Neuronal stem cell (in vitro differentiated cells): ENCODE measurements around the gene ZNF398.
"Not testable (repeated sequence)": the region's sequence is repeated elsewhere in the genome, so short reads cannot be mapped to it uniquely, and the experiment has no call there.

Experiments
- DNase-seq: peaks from one replicate; pipeline ENCODE4 v3.0.0-alpha.2; 2013; ENCODE audit warnings: low spot score
- H2AFZ ChIP-seq: one replicate; pipeline ENCODE4 v1.6.1; 2013; ENCODE audit warnings: mild to moderate bottlenecking, low read length, inconsistent platforms
- H2AK5ac ChIP-seq: 2 replicates; pipeline ENCODE4 v1.6.1; 2013; ENCODE audit warnings: low read depth, mild to moderate bottlenecking, inconsistent platforms, low read length, moderate library complexity, mixed read lengths
- H2BK120ac ChIP-seq: 2 replicates; pipeline ENCODE4 v1.6.1; 2013; ENCODE audit warnings: low read depth, mild to moderate bottlenecking, inconsistent platforms, low read length, moderate library complexity, mixed read lengths
- H2BK12ac ChIP-seq: one replicate; pipeline ENCODE4 v1.6.1; 2013; ENCODE audit warnings: low read length, inconsistent platforms
- H2BK15ac ChIP-seq: 2 replicates; pipeline ENCODE4 v1.6.1; 2013; ENCODE audit warnings: mild to moderate bottlenecking, low read length, inconsistent platforms, mixed read lengths
- H2BK5ac ChIP-seq: one replicate; pipeline ENCODE4 v1.6.1; 2013; ENCODE audit warnings: inconsistent platforms, mild to moderate bottlenecking, low read length, moderate library complexity
- H3K14ac ChIP-seq: one replicate; pipeline ENCODE4 v1.6.1; 2013; ENCODE audit warnings: low read length, inconsistent platforms
- H3K18ac ChIP-seq: 2 replicates; pipeline ENCODE4 v1.6.1; 2013; ENCODE audit warnings: low read length, inconsistent platforms
- H3K23ac ChIP-seq: 2 replicates; pipeline ENCODE4 v1.6.1; 2013; ENCODE audit warnings: low read depth, mild to moderate bottlenecking, mixed read lengths, low read length, inconsistent platforms; ENCODE audit not compliant: poor library complexity
- H3K27ac ChIP-seq: replicated peaks from 3 replicates; pipeline ENCODE4 v1.5.1; 2013; ENCODE audit warnings: low read length, inconsistent platforms
- H3K27me3 ChIP-seq, 3 experiments: 2 replicates each; pipeline ENCODE4 v1.6.1; 2013; ENCODE audit warnings: low read length in 3 of 3, mild to moderate bottlenecking in 2 of 3, inconsistent platforms in 1 of 3, low read depth in 1 of 3, mixed read lengths in 1 of 3, moderate library complexity in 1 of 3; ENCODE audit not compliant: control insufficient read depth in 3 of 3, insufficient read depth in 3 of 3
- H3K36me3 ChIP-seq, 2 donors: replicated peaks in 1 of 2; 2 replicates each; pipeline ENCODE4 v1.6.1; 2013; ENCODE audit warnings: low read length in 2 of 2; ENCODE audit not compliant: control insufficient read depth in 2 of 2, insufficient read depth in 2 of 2
- H3K4ac ChIP-seq: 2 replicates; pipeline ENCODE4 v1.6.1; 2013; ENCODE audit warnings: inconsistent platforms, mild to moderate bottlenecking, low read length, moderate library complexity
- H3K4me1 ChIP-seq, 2 donors: 1 replicate in 1 of 2; 2 replicates in 1 of 2; pipeline ENCODE4 v1.6.1; 2013; ENCODE audit warnings: low read length in 2 of 2, low read depth in 1 of 2; ENCODE audit not compliant: control insufficient read depth in 2 of 2, insufficient read depth in 1 of 2
- H3K4me2 ChIP-seq: one replicate; pipeline ENCODE4 v1.6.1; 2013; ENCODE audit warnings: mild to moderate bottlenecking, low read length, inconsistent platforms; ENCODE audit not compliant: insufficient read depth, poor library complexity, severe bottlenecking
- H3K4me3 ChIP-seq, 2 donors: 2 replicates each; pipeline ENCODE4 v1.5.1; 2013; ENCODE audit warnings: low read length in 2 of 2, mild to moderate bottlenecking in 2 of 2, inconsistent platforms in 1 of 2, moderate library complexity in 1 of 2
- H3K79me1 ChIP-seq: one replicate; pipeline ENCODE4 v1.6.1; 2013; ENCODE audit warnings: low read depth, mild to moderate bottlenecking, inconsistent platforms, low read length, moderate library complexity
- H3K9ac ChIP-seq: one replicate; pipeline ENCODE4 v1.6.1; 2013; ENCODE audit warnings: mild to moderate bottlenecking, low read depth, low read length, inconsistent platforms; ENCODE audit not compliant: poor library complexity
- H3K9me3 ChIP-seq, 2 donors: replicated peaks in 1 of 2; 2 replicates each; pipeline versions ENCODE3 to v1.6.1; 2013; ENCODE audit warnings: low read length in 2 of 2, mild to moderate bottlenecking in 2 of 2, inconsistent platforms in 1 of 2, low read depth in 1 of 2, mixed read lengths in 1 of 2, moderate library complexity in 1 of 2; ENCODE audit not compliant: control insufficient read depth in 2 of 2, insufficient read depth in 1 of 2
- H4K8ac ChIP-seq: one replicate; pipeline ENCODE4 v1.6.1; 2013; ENCODE audit warnings: low read depth, mild to moderate bottlenecking, inconsistent platforms, low read length, moderate library complexity
- H4K91ac ChIP-seq: one replicate; pipeline ENCODE4 v1.6.1; 2013; ENCODE audit warnings: low read length, low read depth, mild to moderate bottlenecking, inconsistent platforms; ENCODE audit not compliant: poor library complexity
- WGBS, 2 donors: extraction: QIAGEN DNeasy Blood & Tissue Kit; methylation state at CpG; one replicate each; pipeline ENCODE4 v1.1.7; 2013; ENCODE audit warnings: missing lambda C conversion rate in 2 of 2, mixed read lengths in 1 of 2; ENCODE audit not compliant: insufficient read length in 2 of 2, insufficient replicate concordance in 1 of 2; ENCODE audit errors: extremely low coverage in 2 of 2; 5-methylcytosine and 5-hydroxymethylcytosine counted together

Gene ZNF398

GRCh38 chr7:149141893-149142292, 5.4 kb upstream of the ZNF398 start:
- no peak overlapping the region for H3K18ac ChIP-seq
- H2BK15ac ChIP-seq: no peak overlapping the region
- H4K8ac ChIP-seq: no peak overlapping the region
- H4K91ac ChIP-seq: no peak overlapping the region
- no CpG with 5 or more reads among the region's 4 CpGs for WGBS, 2 donors
- no peak overlapping the region for H2AK5ac ChIP-seq
- no peak overlapping the region for H3K9ac ChIP-seq
- DNase-seq: no peak
- H3K4me2 ChIP-seq: no peak overlapping the region
- no peaks in the 10 kb centered on the region for H3K27me3 ChIP-seq
- no peaks in the 10 kb centered on the region for H3K9me3 ChIP-seq
- no peak overlapping the region for H2BK120ac ChIP-seq
- H2BK5ac ChIP-seq: no peak overlapping the region
- H2AFZ ChIP-seq: no peak overlapping the region
- no peak overlapping the region for H2BK12ac ChIP-seq
- H3K27ac ChIP-seq: no peak overlapping the region
- H3K36me3 ChIP-seq: no peaks in the 10 kb centered on the region
- H3K4me1 ChIP-seq: peaks cover 0 to 3% of the 10 kb centered on the region in 2 donors
- no peak overlapping the region for H3K4ac ChIP-seq
- H3K23ac ChIP-seq: no peak overlapping the region
- no peak overlapping the region for H3K14ac ChIP-seq
- H3K79me1 ChIP-seq: no peaks in the 10 kb centered on the region
- no peak overlapping the region for H3K4me3 ChIP-seq

- WGBS, 2 donors: no CpG with 5 or more reads among the region's 14 CpGs
- H3K9ac ChIP-seq, H3K9me3 ChIP-seq, H4K91ac ChIP-seq, H3K4me2 ChIP-seq, DNase-seq, H2BK120ac ChIP-seq, H3K27ac ChIP-seq, H4K8ac ChIP-seq, H2BK15ac ChIP-seq, H2BK5ac ChIP-seq, H3K4me1 ChIP-seq, H3K4me3 ChIP-seq, H3K23ac ChIP-seq, H2AFZ ChIP-seq, H3K27me3 ChIP-seq, H3K36me3 ChIP-seq, H3K14ac ChIP-seq, H2AK5ac ChIP-seq, H3K4ac ChIP-seq, H3K18ac ChIP-seq, H2BK12ac ChIP-seq: not testable (repeated sequence)
- H3K79me1 ChIP-seq: peaks cover 11% of the 10 kb centered on the region
Measured at GRCh38 chr7:149144436-149144922, 2.8 kb upstream of the ZNF398 start.

- no peak overlapping the region for H4K8ac ChIP-seq
- H3K36me3 ChIP-seq: peaks cover 0 to 6% of the 10 kb centered on the region in 2 donors
- no peak overlapping the region for H4K91ac ChIP-seq
- H2BK12ac ChIP-seq: no peak overlapping the region
- H3K23ac ChIP-seq: no peak overlapping the region
- H3K18ac ChIP-seq: no peak overlapping the region
- WGBS, 2 donors: no CpG with 5 or more reads among the region's 8 CpGs
- DNase-seq: no peak
- no peaks in the 10 kb centered on the region for H3K27me3 ChIP-seq
- no peak overlapping the region for H2AK5ac ChIP-seq
- H3K4me2 ChIP-seq: no peak overlapping the region
- H3K4ac ChIP-seq: no peak overlapping the region
- peaks cover 0 to 3% of the 10 kb centered on the region in 2 donors for H3K4me1 ChIP-seq
- H2BK5ac ChIP-seq: no peak overlapping the region
- no peak overlapping the region for H3K27ac ChIP-seq
- no peak overlapping the region for H2BK120ac ChIP-seq
- H2AFZ ChIP-seq: no peak overlapping the region
- no peak overlapping the region for H3K4me3 ChIP-seq
- peaks cover 13% of the 10 kb centered on the region for H3K79me1 ChIP-seq
- H2BK15ac ChIP-seq: no peak overlapping the region
- H3K14ac ChIP-seq: no peak overlapping the region
- H3K9me3 ChIP-seq: no peaks in the 10 kb centered on the region
- no peak overlapping the region for H3K9ac ChIP-seq
Measured at GRCh38 chr7:149145031-149145845, 2.0 kb upstream of the ZNF398 start.

- Histone ChIP-seq H2BK12ac (no peak overlapping the region), H3K4me1 (peaks cover 0 to 3% of the 10 kb centered on the region in 2 donors), H2BK15ac (peak overlapping the region; percentile 58), H3K9me3 (no peaks in the 10 kb centered on the region), H3K27ac (peak overlapping the region; percentile 58), H3K14ac (peak overlapping the region; percentile 89), H3K79me1 (peaks cover 15% of the 10 kb centered on the region), H3K4me3 (peak overlapping the region; percentile 90 to 99), H2AFZ (peak overlapping the region; percentile 95), H3K9ac (peak overlapping the region; percentile 98), H3K18ac (peak overlapping the region; percentile 99), H2BK5ac (peak overlapping the region; percentile 0), H3K23ac (peak overlapping the region; percentile 96), H2AK5ac (peak overlapping the region; percentile 84), H3K36me3 (peaks cover 0 to 16% of the 10 kb centered on the region in 2 donors), H4K91ac (no peak overlapping the region), H3K27me3 (no peaks in the 10 kb centered on the region), H3K4me2 (peak overlapping the region; percentile 78), H2BK120ac (no peak overlapping the region), H4K8ac (peak overlapping the region; percentile 96), H3K4ac (no peak overlapping the region)
- WGBS, 2 donors: no CpG with 5 or more reads among the region's 86 CpGs
- peak; percentile 59 for DNase-seq
Measured at GRCh38 chr7:149147752-149148653, 750 bp downstream of the ZNF398 start.
